Hepatocyte (in vitro differentiated cells): ENCODE results near the gene THRA.

Experiments used
- CTCF ChIP-seq: fragments of 200-600 bp; sonication (generic); IDR thresholded peaks from 2 replicates; pipeline ENCODE4 v1.5.1; 2016; ENCODE audit warnings: antibody characterized with exemption, mild to moderate bottlenecking; ENCODE audit not compliant: poor library complexity
- EZH2 ChIP-seq: fragments of 200-600 bp; sonication (generic); IDR thresholded peaks from 2 replicates; pipeline ENCODE4 v1.6.1; 2016; ENCODE audit warnings: antibody characterized with exemption, mild to moderate bottlenecking, borderline replicate concordance
- EZH2phosphoT487 ChIP-seq: fragments of 200-600 bp; sonication (generic); IDR thresholded peaks from one replicate; pipeline ENCODE4 v1.6.1; 2018; ENCODE audit warnings: antibody characterized with exemption, mild to moderate bottlenecking, low read depth, moderate library complexity; ENCODE audit not compliant: unreplicated experiment, severe bottlenecking

- TF ChIP-seq CTCF: no peak
- no peak for TF ChIP-seq EZH2
- TF ChIP-seq EZH2phosphoT487: no peak
Observed at GRCh38 chr17:40113907-40114245, 51.1 kb downstream of the THRA start.
